Mesothelial cell of epicardium (in vitro differentiated cells): ENCODE measurements around the gene LPIN3. TPM values are rescaled to one million over a fixed set of nuclear protein-coding genes. Genes with fewer than 3 reads are reported as not detected.

ENCODE experiments used
- DNase-seq, 2 experiments: peaks; one replicate each; pipeline ENCODE4 v3.0.0; 2021; ENCODE audit warnings: low spot score in 2 of 2; ENCODE audit not compliant: unreplicated experiment in 2 of 2
- H3K27ac Mint-ChIP-seq: 2 replicates; pipeline ENCODE4 v1.8.0; 2021; ENCODE audit warnings: mixed read lengths
- H3K27me3 Mint-ChIP-seq: 2 replicates; pipeline ENCODE4 v1.8.0; 2021; ENCODE audit warnings: low read depth, mixed read lengths
- H3K36me3 Mint-ChIP-seq: 2 replicates; pipeline ENCODE4 v1.8.0; 2021; ENCODE audit warnings: mixed read lengths
- H3K4me1 Mint-ChIP-seq: 2 replicates; pipeline ENCODE4 v1.8.0; 2021; ENCODE audit warnings: mixed read lengths
- H3K4me3 Mint-ChIP-seq: 2 replicates; pipeline ENCODE4 v1.8.0; 2021; ENCODE audit warnings: mild to moderate bottlenecking, moderate library complexity, mixed read lengths
- H3K9me3 Mint-ChIP-seq: 2 replicates; pipeline ENCODE4 v1.8.0; 2021; ENCODE audit warnings: mixed read lengths
- total RNA-seq: library from RNA; stranded (reverse); gene quantifications from 3 replicates; pipeline ENCODE4 v1.2.1, GENCODE V29; 2021
- TF ChIP-seq, protein P1 (sequence below): fragments of 200-600 bp; sonication (generic); IDR thresholded peaks from one replicate; pipeline ENCODE4 v1.5.0; 2021; ENCODE audit warnings: antibody characterized with exemption; ENCODE audit not compliant: unreplicated experiment

The LPIN3 gene
- total RNA-seq, 1 donor from 2014 or later: 21.3 TPM

- TF ChIP-seq, protein P1, sequence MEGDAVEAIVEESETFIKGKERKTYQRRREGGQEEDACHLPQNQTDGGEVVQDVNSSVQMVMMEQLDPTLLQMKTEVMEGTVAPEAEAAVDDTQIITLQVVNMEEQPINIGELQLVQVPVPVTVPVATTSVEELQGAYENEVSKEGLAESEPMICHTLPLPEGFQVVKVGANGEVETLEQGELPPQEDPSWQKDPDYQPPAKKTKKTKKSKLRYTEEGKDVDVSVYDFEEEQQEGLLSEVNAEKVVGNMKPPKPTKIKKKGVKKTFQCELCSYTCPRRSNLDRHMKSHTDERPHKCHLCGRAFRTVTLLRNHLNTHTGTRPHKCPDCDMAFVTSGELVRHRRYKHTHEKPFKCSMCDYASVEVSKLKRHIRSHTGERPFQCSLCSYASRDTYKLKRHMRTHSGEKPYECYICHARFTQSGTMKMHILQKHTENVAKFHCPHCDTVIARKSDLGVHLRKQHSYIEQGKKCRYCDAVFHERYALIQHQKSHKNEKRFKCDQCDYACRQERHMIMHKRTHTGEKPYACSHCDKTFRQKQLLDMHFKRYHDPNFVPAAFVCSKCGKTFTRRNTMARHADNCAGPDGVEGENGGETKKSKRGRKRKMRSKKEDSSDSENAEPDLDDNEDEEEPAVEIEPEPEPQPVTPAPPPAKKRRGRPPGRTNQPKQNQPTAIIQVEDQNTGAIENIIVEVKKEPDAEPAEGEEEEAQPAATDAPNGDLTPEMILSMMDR: no peak
- DNase-seq: no peak
- peaks cover 32% of the 10 kb centered on the region for H3K27me3 Mint-ChIP-seq
- no peaks in the 10 kb centered on the region for H3K9me3 Mint-ChIP-seq
- H3K27ac Mint-ChIP-seq: no peak overlapping the region
- no peaks in the 10 kb centered on the region for H3K36me3 Mint-ChIP-seq
- peaks cover 10% of the 10 kb centered on the region for H3K4me1 Mint-ChIP-seq
- H3K4me3 Mint-ChIP-seq: no peak overlapping the region
These were observed 23.0 kb downstream of the LPIN3 start for GRCh38 chr20:41363601-41364000.

- Mint-ChIP-seq H3K27ac (no peak overlapping the region), H3K4me3 (no peak overlapping the region), H3K4me1 (peaks cover 10% of the 10 kb centered on the region), H3K36me3 (no peaks in the 10 kb centered on the region), H3K9me3 (no peaks in the 10 kb centered on the region), H3K27me3 (peaks cover 37% of the 10 kb centered on the region)
- DNase-seq: no peak
- TF ChIP-seq, protein P1: no peak
These were observed 23.7 kb downstream of the LPIN3 start for GRCh38 chr20:41364236-41364855.

- DNase-seq: no peak
- Mint-ChIP-seq H3K4me1 (peaks cover 10% of the 10 kb centered on the region), H3K27ac (no peak overlapping the region), H3K27me3 (peaks cover 44% of the 10 kb centered on the region), H3K4me3 (peak overlapping the region; percentile 49), H3K9me3 (no peaks in the 10 kb centered on the region), H3K36me3 (no peaks in the 10 kb centered on the region)
- TF ChIP-seq, protein P1: no peak
These were observed 24.5 kb downstream of the LPIN3 start for GRCh38 chr20:41364967-41365765.

- H3K9me3 Mint-ChIP-seq: no peaks in the 10 kb centered on the region
- TF ChIP-seq, protein P1: no peak
- H3K4me3 Mint-ChIP-seq: peak overlapping the region; percentile 49
- DNase-seq: no peak
- no peak overlapping the region for H3K27ac Mint-ChIP-seq
- peaks cover 10% of the 10 kb centered on the region for H3K4me1 Mint-ChIP-seq
- H3K27me3 Mint-ChIP-seq: peaks cover 44% of the 10 kb centered on the region
- H3K36me3 Mint-ChIP-seq: no peaks in the 10 kb centered on the region
These were observed 25.3 kb downstream of the LPIN3 start for GRCh38 chr20:41365777-41366545.

- TF ChIP-seq, protein P1: no peak
- Mint-ChIP-seq H3K27ac (no peak within 1 kb of the TSS), H3K4me1 (peaks cover 10% of the 10 kb centered on the region), H3K27me3 (peaks cover 44% of the 10 kb centered on the region), H3K4me3 (peak within 1 kb of the TSS; percentile 68), H3K9me3 (peaks cover 5% of the 10 kb centered on the region), H3K36me3 (peaks cover 6% of the 10 kb centered on the region)
- peak in 1 of 2 experiments; percentile 66 for DNase-seq
These were observed 26.1 kb downstream of the LPIN3 start, which contains the start of gene EMILIN3 for GRCh38 chr20:41366546-41367392. Gene EMILIN3 (minus strand): TSS chr20:41366818. CDS start chr20:41366634, 184 bp downstream.
